HG03558 (cell line): ENCODE measurements around the gene TSPAN3.

Experiments used
- ATAC-seq: cut with Tn5 transposase; IDR thresholded peaks from one replicate; pipeline ENCODE4 v1.9.1; 2021; ENCODE audit warnings: moderate number of reproducible peaks; ENCODE audit not compliant: unreplicated experiment; ENCODE audit errors: extremely low read depth

The TSPAN3 gene

GRCh38 chr15:77085297-77085696 is 14.4 kb upstream of the TSPAN3 start:
- ATAC-seq: no peak

GRCh38 chr15:77084436-77084835 is 13.5 kb upstream of the TSPAN3 start:
- ATAC-seq: no peak

- ATAC-seq: no peak
Measured at GRCh38 chr15:77083381-77084160, 12.7 kb upstream of the TSPAN3 start.

- ATAC-seq: no peak
Measured at GRCh38 chr15:77081971-77082370, 11.1 kb upstream of the TSPAN3 start.

GRCh38 chr15:77076323-77076915 is 5.5 kb upstream of the TSPAN3 start:
- ATAC-seq: no peak

GRCh38 chr15:77075528-77075927 is 4.6 kb upstream of the TSPAN3 start:
- ATAC-seq: no peak

GRCh38 chr15:77074350-77074749 is 3.4 kb upstream of the TSPAN3 start:
- ATAC-seq: no peak

- no peak for ATAC-seq
Measured at GRCh38 chr15:77071305-77072223, 655 bp upstream of the TSPAN3 start.

GRCh38 chr15:77070180-77070494 is 772 bp downstream of the TSPAN3 start:
- ATAC-seq: no peak

- ATAC-seq: no peak
Measured at GRCh38 chr15:77069521-77070121, 1.3 kb downstream of the TSPAN3 start.

- ATAC-seq: no peak
Measured at GRCh38 chr15:77068633-77069032, 2.3 kb downstream of the TSPAN3 start.

GRCh38 chr15:77067691-77068367 is 3.1 kb downstream of the TSPAN3 start:
- ATAC-seq: no peak

- ATAC-seq: no peak
Measured at GRCh38 chr15:77066971-77067690, 3.8 kb downstream of the TSPAN3 start.

GRCh38 chr15:77064539-77065308 is 6.2 kb downstream of the TSPAN3 start:
- ATAC-seq: no peak

GRCh38 chr15:77064063-77064462 is 6.8 kb downstream of the TSPAN3 start:
- ATAC-seq: no peak

- ATAC-seq: no peak
Measured at GRCh38 chr15:77063249-77063648, 7.7 kb downstream of the TSPAN3 start.

- ATAC-seq: no peak
Measured at GRCh38 chr15:77060546-77060945, 10.4 kb downstream of the TSPAN3 start.

- ATAC-seq: no peak
Measured at GRCh38 chr15:77059786-77060361, 11.0 kb downstream of the TSPAN3 start.
